ENCODE measurements around the gene PEAK1. TPM values are rescaled to one million over a fixed set of nuclear protein-coding genes. Genes with fewer than 3 reads are reported as not detected.

Gene PEAK1
- polyA plus RNA-seq, 1 experiment = 40.7 TPM

DNA sequence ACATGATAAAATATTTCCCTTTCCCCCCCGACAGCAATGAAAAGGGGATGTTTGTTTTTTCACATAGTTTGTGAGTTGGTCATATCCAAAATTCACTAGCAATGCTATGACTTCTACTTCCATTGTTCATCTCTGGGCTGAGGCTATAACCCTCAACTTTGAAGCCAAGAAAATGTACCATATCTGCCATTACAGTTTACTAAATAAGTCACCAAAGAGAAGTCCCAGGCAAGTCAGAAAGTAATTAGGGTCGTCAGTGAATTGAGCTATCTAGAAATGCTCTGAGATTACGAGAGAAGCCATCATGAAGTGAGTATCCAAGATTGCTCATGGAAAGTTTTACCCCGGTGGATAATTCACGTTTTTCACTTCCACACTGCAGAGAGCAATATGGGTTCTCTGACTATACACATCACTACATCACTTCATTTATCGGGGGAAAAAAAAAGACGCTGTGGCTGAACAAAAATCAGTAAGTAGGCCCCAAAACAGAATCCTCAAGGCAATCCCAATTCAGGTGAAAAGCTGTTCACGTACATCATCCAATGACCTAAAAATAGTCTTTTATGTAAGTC, 1.4 kb downstream of the PEAK1 start:
- CTCF ChIA-PET = interaction anchor here (0.6 to 1.9 kb wide), 9 partner anchors 25 to 314 kb away, joined by 3 to 14 read pairs (median 3); no protein-coding TSS in a partner anchor
- no peak for DNase-seq (ENCODE audit: low read depth)

DNA sequence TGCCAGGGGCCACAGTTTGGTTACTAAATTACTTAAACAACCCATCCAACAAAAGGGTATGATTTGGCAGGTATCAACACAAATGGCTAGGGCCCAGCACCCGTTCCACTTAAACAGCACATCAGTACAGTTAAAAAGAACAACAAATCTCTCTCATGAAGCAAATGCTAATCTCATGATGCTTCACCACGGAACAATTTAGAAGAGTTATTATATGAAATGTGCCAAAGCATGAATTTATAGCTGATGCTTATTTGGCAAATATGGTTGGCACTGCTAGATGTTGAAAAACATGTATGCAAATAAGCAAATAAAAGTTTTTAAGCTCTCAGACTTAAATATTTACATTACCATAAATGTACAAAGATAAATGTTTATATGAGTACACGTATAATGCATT, 2.3 kb downstream of the PEAK1 start:
- H3K4me3 ChIP-seq (ENCODE audit: low read depth, low read length) = peak overlapping the region; percentile 97
- TF ChIP-seq, protein P1, sequence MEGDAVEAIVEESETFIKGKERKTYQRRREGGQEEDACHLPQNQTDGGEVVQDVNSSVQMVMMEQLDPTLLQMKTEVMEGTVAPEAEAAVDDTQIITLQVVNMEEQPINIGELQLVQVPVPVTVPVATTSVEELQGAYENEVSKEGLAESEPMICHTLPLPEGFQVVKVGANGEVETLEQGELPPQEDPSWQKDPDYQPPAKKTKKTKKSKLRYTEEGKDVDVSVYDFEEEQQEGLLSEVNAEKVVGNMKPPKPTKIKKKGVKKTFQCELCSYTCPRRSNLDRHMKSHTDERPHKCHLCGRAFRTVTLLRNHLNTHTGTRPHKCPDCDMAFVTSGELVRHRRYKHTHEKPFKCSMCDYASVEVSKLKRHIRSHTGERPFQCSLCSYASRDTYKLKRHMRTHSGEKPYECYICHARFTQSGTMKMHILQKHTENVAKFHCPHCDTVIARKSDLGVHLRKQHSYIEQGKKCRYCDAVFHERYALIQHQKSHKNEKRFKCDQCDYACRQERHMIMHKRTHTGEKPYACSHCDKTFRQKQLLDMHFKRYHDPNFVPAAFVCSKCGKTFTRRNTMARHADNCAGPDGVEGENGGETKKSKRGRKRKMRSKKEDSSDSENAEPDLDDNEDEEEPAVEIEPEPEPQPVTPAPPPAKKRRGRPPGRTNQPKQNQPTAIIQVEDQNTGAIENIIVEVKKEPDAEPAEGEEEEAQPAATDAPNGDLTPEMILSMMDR (IDR thresholded peaks at IDR 0.05; ENCODE audit: insufficient read depth, low read depth, low read length) = no peak
- H3K36me3 ChIP-seq (ENCODE audit: control insufficient read depth, insufficient read depth, low read length) = no peaks in the 10 kb centered on the region
- no peak for DNase-seq (ENCODE audit: low read depth)
- CTCF ChIA-PET = interaction anchor here (0.8 kb wide), 1 partner anchor 79 kb away, joined by 3 read pairs; no protein-coding TSS in a partner anchor
- POLR2A ChIA-PET = interaction anchor here (1.3 kb wide), 1 partner anchor 80 kb away, joined by 5 read pairs; no protein-coding TSS in a partner anchor
- H3K27me3 ChIP-seq (ENCODE audit: control insufficient read depth, insufficient read depth, low read length) = no peaks in the 10 kb centered on the region

More for the DNA sequence above, 1.4 kb downstream of the PEAK1 start:
- no peaks in the 10 kb centered on the region for H3K36me3 ChIP-seq (ENCODE audit: control insufficient read depth, insufficient read depth, low read length)
- no peaks in the 10 kb centered on the region for H3K27me3 ChIP-seq (ENCODE audit: control insufficient read depth, insufficient read depth, low read length)
- TF ChIP-seq, protein P1 (IDR thresholded peaks at IDR 0.05; ENCODE audit: insufficient read depth, low read depth, low read length) = no peak
- peak overlapping the region; percentile 97 for H3K4me3 ChIP-seq (ENCODE audit: low read depth, low read length)
- POLR2A ChIA-PET = interaction anchor here (0.6 to 1.0 kb wide), 2 partner anchors 64 to 236 kb away, joined by 3 to 5 read pairs; no protein-coding TSS in a partner anchor

DNA sequence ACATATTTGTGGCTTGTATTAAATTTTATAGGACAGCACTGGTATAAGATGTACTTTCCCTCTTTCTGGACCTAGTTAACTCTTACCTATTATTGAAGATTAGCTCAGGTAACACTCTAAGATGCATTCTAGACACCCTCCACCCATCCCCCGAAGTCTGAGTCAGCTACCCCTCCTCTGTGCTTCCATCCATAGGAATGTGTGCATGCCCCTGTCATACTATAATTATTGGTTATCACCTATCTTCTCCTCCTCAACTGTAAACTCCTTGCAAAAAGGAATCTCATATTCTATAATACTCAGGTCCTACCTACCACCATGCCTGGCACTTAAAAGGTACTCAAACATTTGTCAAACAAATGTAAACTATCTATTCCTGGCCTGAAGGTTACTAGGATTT, 3.0 kb downstream of the PEAK1 start:
- POLR2A ChIA-PET = interaction anchor here (1.3 kb wide), 1 partner anchor 81 kb away, joined by 5 read pairs; no protein-coding TSS in a partner anchor
- TF ChIP-seq, protein P1 (IDR thresholded peaks at IDR 0.05; ENCODE audit: insufficient read depth, low read depth, low read length) = no peak
- H3K36me3 ChIP-seq (ENCODE audit: control insufficient read depth, insufficient read depth, low read length) = no peaks in the 10 kb centered on the region
- no peaks in the 10 kb centered on the region for H3K27me3 ChIP-seq (ENCODE audit: control insufficient read depth, insufficient read depth, low read length)
- no peak for DNase-seq (ENCODE audit: low read depth)
- H3K4me3 ChIP-seq (ENCODE audit: low read depth, low read length) = no peak overlapping the region
- CTCF ChIA-PET = interaction anchor here (0.8 to 1.8 kb wide), 3 partner anchors 61 to 126 kb away, joined by 3 to 6 read pairs (median 3); no protein-coding TSS in a partner anchor

DNA sequence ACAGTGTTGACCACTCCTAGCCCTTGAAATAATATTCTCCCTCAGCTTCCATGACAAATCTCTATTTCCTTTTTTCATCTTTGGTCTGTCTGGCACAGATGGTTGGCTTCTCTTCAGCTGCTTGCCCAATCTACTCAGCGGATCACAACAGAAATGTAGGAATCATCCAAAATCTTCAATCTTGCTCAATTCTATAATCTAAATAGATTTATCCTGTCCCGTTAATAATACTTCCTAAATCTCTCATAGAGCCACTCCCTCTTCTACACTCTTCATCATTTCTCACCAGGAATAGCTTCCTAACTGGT, 3.8 kb downstream of the PEAK1 start:
- no peaks in the 10 kb centered on the region for H3K27me3 ChIP-seq (ENCODE audit: control insufficient read depth, insufficient read depth, low read length)
- ChIA-PET POLR2A (interaction anchor here (0.6 kb wide), 1 partner anchor 669 kb away, joined by 7 read pairs; no protein-coding TSS in a partner anchor), CTCF (interaction anchor here (1.0 to 1.8 kb wide), 3 partner anchors 62 to 297 kb away, joined by 3 to 6 read pairs (median 4); no protein-coding TSS in a partner anchor)
- no peak overlapping the region for H3K4me3 ChIP-seq (ENCODE audit: low read depth, low read length)
- no peak for DNase-seq (ENCODE audit: low read depth)
- no peaks in the 10 kb centered on the region for H3K36me3 ChIP-seq (ENCODE audit: control insufficient read depth, insufficient read depth, low read length)
- TF ChIP-seq, protein P1 (IDR thresholded peaks at IDR 0.05; ENCODE audit: insufficient read depth, low read depth, low read length) = no peak

DNA sequence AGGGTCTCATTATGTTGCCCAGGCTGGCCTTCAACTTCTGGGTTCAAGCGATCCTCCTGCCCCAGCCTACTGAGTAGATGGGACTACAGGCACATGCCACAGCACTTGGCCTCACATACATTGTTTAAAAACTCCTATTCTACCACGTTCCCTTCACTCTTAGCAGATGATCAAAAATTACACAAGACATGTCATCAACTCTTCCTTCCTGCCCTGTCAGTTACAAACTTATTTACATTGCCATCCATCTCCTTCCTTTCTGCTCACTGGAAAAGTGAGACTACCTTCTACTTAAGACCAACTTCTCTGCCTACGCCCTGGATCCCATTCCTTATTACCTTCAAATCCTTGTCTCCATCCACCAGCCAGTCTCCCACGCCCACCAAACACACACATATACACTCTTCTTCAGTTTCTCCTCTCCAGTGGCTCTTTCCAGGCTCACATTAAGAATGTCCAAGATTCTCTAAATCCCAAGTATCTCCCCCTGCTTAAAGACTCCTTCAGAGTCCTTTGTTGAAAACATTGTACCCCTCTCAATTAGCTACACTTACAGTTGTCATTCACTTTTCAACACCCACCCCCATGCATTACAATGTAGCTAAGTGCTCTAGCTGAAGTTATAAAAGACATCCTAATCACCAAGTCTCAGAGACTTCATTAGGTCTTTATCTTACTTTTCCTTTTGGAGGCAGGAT, 4.3 kb downstream of the PEAK1 start:
- CTCF ChIA-PET = interaction anchor here (1.0 to 1.8 kb wide), 3 partner anchors 63 to 296 kb away, joined by 3 to 6 read pairs (median 4); no protein-coding TSS in a partner anchor

More for the DNA sequence above, 4.3 kb downstream of the PEAK1 start:
- POLR2A ChIA-PET = interaction anchor here (0.6 kb wide), 1 partner anchor 669 kb away, joined by 7 read pairs; no protein-coding TSS in a partner anchor
- TF ChIP-seq, protein P1 (IDR thresholded peaks at IDR 0.05; ENCODE audit: insufficient read depth, low read depth, low read length) = no peak
- DNase-seq (ENCODE audit: low read depth) = no peak
- no peaks in the 10 kb centered on the region for H3K27me3 ChIP-seq (ENCODE audit: control insufficient read depth, insufficient read depth, low read length)
- H3K4me3 ChIP-seq (ENCODE audit: low read depth, low read length) = no peak overlapping the region
- no peaks in the 10 kb centered on the region for H3K36me3 ChIP-seq (ENCODE audit: control insufficient read depth, insufficient read depth, low read length)
